Neural cell (in vitro differentiated cells): Measurements from ENCODE around the gene MYBBP1A. TPM values are rescaled to one million over a fixed set of nuclear protein-coding genes. Genes with fewer than 3 reads are reported as not detected.

ENCODE experiments used
- H2AFZ ChIP-seq: fragments of 200-600, 300-800 bp; sonication (generic), shearing (Covaris generic); 2 replicates; pipeline ENCODE4 v1.6.0; 2014; ENCODE audit warnings: low read depth, mild to moderate bottlenecking, antibody characterized with exemption, low read length, moderate library complexity
- H3F3A ChIP-seq: fragments of 200-600 bp; shearing (Covaris generic); 2 replicates; pipeline ENCODE4 v1.6.1; 2016; ENCODE audit warnings: mild to moderate bottlenecking, moderate library complexity, mixed read lengths, antibody characterized with exemption, low read length; ENCODE audit not compliant: insufficient read depth, poor library complexity, severe bottlenecking
- H3K27ac ChIP-seq: fragments of 200-600, 300-800 bp; sonication (generic), shearing (Covaris generic); 2 replicates; pipeline ENCODE4 v1.5.1; 2014; ENCODE audit warnings: mild to moderate bottlenecking, low read length, moderate library complexity
- H3K27me3 ChIP-seq: fragments of 300-800, 200-600 bp; sonication (generic), shearing (Covaris generic); 2 replicates; pipeline ENCODE4 v1.6.0; 2014; ENCODE audit warnings: mild to moderate bottlenecking, low read depth, low read length, moderate library complexity; ENCODE audit not compliant: insufficient read depth
- H3K36me3 ChIP-seq: fragments of 300-800, 200-600 bp; sonication (generic), shearing (Covaris generic); 2 replicates; pipeline ENCODE4 v1.5.1; 2014; ENCODE audit warnings: mild to moderate bottlenecking, antibody characterized with exemption, low read length, moderate library complexity; ENCODE audit not compliant: insufficient read depth
- H3K4me2 ChIP-seq: fragments of 300-800, 200-600 bp; sonication (generic), shearing (Covaris generic); 2 replicates; pipeline ENCODE4 v1.6.0; 2014; ENCODE audit warnings: mild to moderate bottlenecking, low read length
- H3K4me3 ChIP-seq: fragments of 300-800, 200-600 bp; sonication (generic), shearing (Covaris generic); 2 replicates; pipeline ENCODE4 v1.5.1; 2014; ENCODE audit warnings: mild to moderate bottlenecking, low read length, moderate library complexity
- H3K79me2 ChIP-seq: fragments of 200-600 bp; shearing (Covaris generic); replicated peaks from 2 replicates; pipeline ENCODE4 v1.6.0; 2014; ENCODE audit warnings: mild to moderate bottlenecking, low read length, moderate library complexity; ENCODE audit not compliant: insufficient read depth
- H3K9ac ChIP-seq: fragments of 300-800, 200-600 bp; sonication (generic), shearing (Covaris generic); 2 replicates; pipeline ENCODE4 v1.6.1; 2016; ENCODE audit warnings: mild to moderate bottlenecking, low read length, mixed read lengths
- H3K9me2 ChIP-seq: fragments of 200-600 bp; shearing (Covaris generic); 2 replicates; pipeline ENCODE4 v1.6.1; 2016; ENCODE audit warnings: mild to moderate bottlenecking, low read length, mixed read lengths; ENCODE audit not compliant: insufficient read depth
- H3K9me3 ChIP-seq: fragments of 200-600, 300-800 bp; sonication (generic), shearing (Covaris generic); 2 replicates; pipeline ENCODE4 v1.6.1; 2016; ENCODE audit warnings: mild to moderate bottlenecking, mixed run types, low read length, moderate library complexity, mixed read lengths
- H4K20me1 ChIP-seq: fragments of 200-600 bp; shearing (Covaris generic); 2 replicates; pipeline ENCODE4 v1.6.1; 2016; ENCODE audit warnings: mild to moderate bottlenecking, mixed run types; ENCODE audit not compliant: insufficient read depth
- CTCF ChIP-seq: fragments of 450-650 bp; IDR thresholded peaks from 2 replicates; pipeline ENCODE4 v1.5.1; 2014; ENCODE audit warnings: antibody characterized with exemption, mild to moderate bottlenecking, moderate library complexity; ENCODE audit not compliant: poor library complexity, severe bottlenecking
- EP300 ChIP-seq: fragments of 450-650 bp; conservative IDR thresholded peaks from 2 replicates; pipeline ENCODE4 v1.6.1; 2014; ENCODE audit warnings: antibody characterized with exemption, mild to moderate bottlenecking, moderate library complexity; ENCODE audit not compliant: poor library complexity, severe bottlenecking
- EZH2 ChIP-seq: fragments of 200-600, 300-800 bp; shearing (Covaris generic), sonication (generic); IDR thresholded peaks from 2 replicates; pipeline ENCODE4 v1.6.1; 2014; ENCODE audit warnings: antibody characterized with exemption, low read length, borderline replicate concordance, mild to moderate bottlenecking; ENCODE audit not compliant: insufficient read depth, poor library complexity, severe bottlenecking
- MXI1 ChIP-seq: fragments of 450-650 bp; conservative IDR thresholded peaks from 2 replicates; pipeline ENCODE4 v1.6.1; 2014; ENCODE audit warnings: antibody characterized with exemption, mild to moderate bottlenecking; ENCODE audit not compliant: poor library complexity, severe bottlenecking
- POLR2AphosphoS5 ChIP-seq: IDR thresholded peaks from 2 replicates; pipeline ENCODE4 v1.6.1; 2012
- RAD21 ChIP-seq: fragments of 450-650 bp; conservative IDR thresholded peaks from 2 replicates; pipeline ENCODE4 v1.6.1; 2014; ENCODE audit warnings: antibody characterized with exemption, mild to moderate bottlenecking, moderate library complexity
- SMC3 ChIP-seq: fragments of 450-650 bp; conservative IDR thresholded peaks from 2 replicates; pipeline ENCODE4 v1.6.1; 2014; ENCODE audit warnings: antibody characterized with exemption, mild to moderate bottlenecking, moderate library complexity; ENCODE audit not compliant: poor library complexity
- TAF1 ChIP-seq: IDR thresholded peaks from 2 replicates; pipeline ENCODE4 v1.6.1; 2012; ENCODE audit warnings: low read depth
- polyA plus RNA-seq: library from polyadenylated mRNA; depleted of rRNA; stranded (reverse); fragments of >200 nt; gene quantifications from 2 replicates; pipeline ENCODE4 v1.2.3, GENCODE V29; 2014
- TF ChIP-seq, protein P1 (sequence below): IDR thresholded peaks from 2 replicates; pipeline ENCODE4 v1.6.1; 2012; ENCODE audit warnings: borderline replicate concordance

The MYBBP1A gene
- polyA plus RNA-seq, 1 donor from 2014 or later = 15.6 TPM

GRCh38 chr17:4537451-4538235, 17.5 kb downstream of the MYBBP1A start:
- Histone ChIP-seq H3K36me3 (no peaks in the 10 kb centered on the region), H3K27me3 (no peaks in the 10 kb centered on the region), H3K79me2 (no peaks in the 10 kb centered on the region), H3K9ac (no peak overlapping the region), H3F3A (no peaks in the 10 kb centered on the region), H3K9me3 (no peaks in the 10 kb centered on the region), H4K20me1 (no peaks in the 10 kb centered on the region), H3K9me2 (no peaks in the 10 kb centered on the region), H3K4me2 (no peak overlapping the region), H3K4me3 (no peak overlapping the region), H2AFZ (no peak overlapping the region), H3K27ac (no peak overlapping the region)
- TF ChIP-seq TAF1 = no peak
- no peak for TF ChIP-seq SMC3
- TF ChIP-seq EP300 = no peak
- TF ChIP-seq, protein P1, sequence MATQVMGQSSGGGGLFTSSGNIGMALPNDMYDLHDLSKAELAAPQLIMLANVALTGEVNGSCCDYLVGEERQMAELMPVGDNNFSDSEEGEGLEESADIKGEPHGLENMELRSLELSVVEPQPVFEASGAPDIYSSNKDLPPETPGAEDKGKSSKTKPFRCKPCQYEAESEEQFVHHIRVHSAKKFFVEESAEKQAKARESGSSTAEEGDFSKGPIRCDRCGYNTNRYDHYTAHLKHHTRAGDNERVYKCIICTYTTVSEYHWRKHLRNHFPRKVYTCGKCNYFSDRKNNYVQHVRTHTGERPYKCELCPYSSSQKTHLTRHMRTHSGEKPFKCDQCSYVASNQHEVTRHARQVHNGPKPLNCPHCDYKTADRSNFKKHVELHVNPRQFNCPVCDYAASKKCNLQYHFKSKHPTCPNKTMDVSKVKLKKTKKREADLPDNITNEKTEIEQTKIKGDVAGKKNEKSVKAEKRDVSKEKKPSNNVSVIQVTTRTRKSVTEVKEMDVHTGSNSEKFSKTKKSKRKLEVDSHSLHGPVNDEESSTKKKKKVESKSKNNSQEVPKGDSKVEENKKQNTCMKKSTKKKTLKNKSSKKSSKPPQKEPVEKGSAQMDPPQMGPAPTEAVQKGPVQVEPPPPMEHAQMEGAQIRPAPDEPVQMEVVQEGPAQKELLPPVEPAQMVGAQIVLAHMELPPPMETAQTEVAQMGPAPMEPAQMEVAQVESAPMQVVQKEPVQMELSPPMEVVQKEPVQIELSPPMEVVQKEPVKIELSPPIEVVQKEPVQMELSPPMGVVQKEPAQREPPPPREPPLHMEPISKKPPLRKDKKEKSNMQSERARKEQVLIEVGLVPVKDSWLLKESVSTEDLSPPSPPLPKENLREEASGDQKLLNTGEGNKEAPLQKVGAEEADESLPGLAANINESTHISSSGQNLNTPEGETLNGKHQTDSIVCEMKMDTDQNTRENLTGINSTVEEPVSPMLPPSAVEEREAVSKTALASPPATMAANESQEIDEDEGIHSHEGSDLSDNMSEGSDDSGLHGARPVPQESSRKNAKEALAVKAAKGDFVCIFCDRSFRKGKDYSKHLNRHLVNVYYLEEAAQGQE = no peak
- no peak for TF ChIP-seq POLR2AphosphoS5
- TF ChIP-seq RAD21 = no peak
- TF ChIP-seq CTCF = no peak
- TF ChIP-seq EZH2 = no peak
- no peak for TF ChIP-seq MXI1

DNA sequence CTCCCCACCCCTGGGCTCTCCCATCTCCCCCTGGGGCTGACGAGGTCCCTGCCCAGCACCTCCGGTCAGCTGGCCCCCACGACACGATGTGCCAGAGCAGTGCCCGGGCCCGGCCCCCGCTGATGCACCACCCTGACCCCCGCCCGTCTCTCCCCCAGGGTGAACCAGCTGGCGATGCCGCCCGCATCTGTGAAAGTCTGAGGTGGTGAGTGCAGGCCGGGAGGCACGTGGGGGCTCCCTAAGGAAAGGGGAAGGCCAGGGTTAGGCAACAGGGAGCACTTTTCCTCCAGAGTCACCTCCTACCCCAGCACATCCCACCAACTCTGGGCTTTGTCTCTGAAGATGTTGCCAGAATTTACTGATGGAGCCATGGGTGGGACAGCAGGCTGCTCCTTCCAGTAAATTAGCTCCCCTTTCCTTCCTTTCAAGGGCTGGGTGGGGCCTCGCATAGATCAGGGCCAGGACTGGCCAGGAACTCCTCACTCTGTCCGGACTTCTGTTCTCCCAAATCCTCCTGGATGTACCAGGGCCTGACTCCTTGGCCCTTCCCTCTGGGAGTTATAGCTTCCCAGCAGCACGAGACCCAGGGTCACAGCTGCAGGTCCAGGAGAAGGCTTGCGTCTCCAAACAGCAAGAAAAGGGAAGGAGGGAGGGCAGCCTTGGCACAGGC, 18.3 kb downstream of the MYBBP1A start:
- H4K20me1 ChIP-seq = no peaks in the 10 kb centered on the region
- no peak overlapping the region for H3K4me3 ChIP-seq
- no peaks in the 10 kb centered on the region for H3K27me3 ChIP-seq
- H2AFZ ChIP-seq = no peak overlapping the region
- no peak overlapping the region for H3K27ac ChIP-seq
- H3K4me2 ChIP-seq = no peak overlapping the region
- no peaks in the 10 kb centered on the region for H3K9me2 ChIP-seq
- TF ChIP-seq POLR2AphosphoS5 (no peak), MXI1 (no peak), EZH2 (no peak), EP300 (no peak), TAF1 (no peak), RAD21 (no peak), CTCF (no peak), SMC3 (no peak)
- TF ChIP-seq, protein P1 = no peak
- no peaks in the 10 kb centered on the region for H3K79me2 ChIP-seq
- H3F3A ChIP-seq = no peaks in the 10 kb centered on the region
- H3K36me3 ChIP-seq = no peaks in the 10 kb centered on the region
- H3K9ac ChIP-seq = no peak overlapping the region
- no peaks in the 10 kb centered on the region for H3K9me3 ChIP-seq
